Kasumi-1 (cell line): Measurements from ENCODE around the gene SPAG16.

Experiments used
- DNase-seq, 2 experiments: peaks; one replicate each; lab custom pipeline; 2025; lab: John Stamatoyannopoulos, UW

SPAG16 gene

DNA sequence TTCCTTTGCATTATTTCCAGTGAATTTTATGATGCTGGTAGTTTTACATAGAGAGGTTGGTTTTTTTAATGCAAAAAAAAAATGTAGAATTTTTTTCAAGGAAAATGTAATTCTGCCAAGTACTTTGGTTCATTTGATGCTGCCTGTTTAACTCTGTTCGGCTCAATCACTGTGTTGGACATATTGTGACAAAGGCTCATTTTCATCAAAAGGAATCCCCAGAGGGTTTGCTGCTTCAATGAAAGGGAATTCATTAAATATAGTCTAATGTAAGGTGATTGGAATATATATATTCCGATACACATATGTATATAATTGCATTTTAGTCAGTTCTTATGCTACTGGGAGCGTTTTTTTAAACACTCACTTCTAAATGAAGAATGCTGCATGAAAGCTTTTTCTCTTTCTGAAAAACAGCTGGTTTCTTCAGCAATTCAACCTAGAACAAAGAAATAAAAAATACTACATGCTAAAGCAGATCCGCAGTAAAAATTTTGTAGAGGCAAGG is 812.0 kb downstream of the SPAG16 start:
- DNase-seq = no peak

DNA sequence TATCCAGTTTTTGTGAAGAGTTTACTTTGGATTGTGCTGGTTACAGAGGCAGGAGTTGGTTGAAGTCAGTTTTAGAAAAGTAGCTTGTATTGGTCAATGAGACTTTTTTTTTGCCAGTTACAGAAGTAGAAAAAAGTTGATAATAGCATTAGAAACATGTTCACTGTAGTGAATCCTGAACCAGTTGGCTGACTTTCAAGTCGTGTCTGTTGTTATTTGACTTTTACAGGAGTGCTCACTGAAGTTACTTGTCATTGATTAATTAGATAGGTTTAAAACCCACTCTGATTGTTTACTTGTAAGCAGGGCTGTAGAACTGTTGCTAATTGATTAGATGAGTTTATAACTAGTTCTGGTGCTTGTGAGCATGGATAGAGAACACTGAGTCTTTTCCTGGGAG is 814.5 kb downstream of the SPAG16 start:
- no peak for DNase-seq

DNA sequence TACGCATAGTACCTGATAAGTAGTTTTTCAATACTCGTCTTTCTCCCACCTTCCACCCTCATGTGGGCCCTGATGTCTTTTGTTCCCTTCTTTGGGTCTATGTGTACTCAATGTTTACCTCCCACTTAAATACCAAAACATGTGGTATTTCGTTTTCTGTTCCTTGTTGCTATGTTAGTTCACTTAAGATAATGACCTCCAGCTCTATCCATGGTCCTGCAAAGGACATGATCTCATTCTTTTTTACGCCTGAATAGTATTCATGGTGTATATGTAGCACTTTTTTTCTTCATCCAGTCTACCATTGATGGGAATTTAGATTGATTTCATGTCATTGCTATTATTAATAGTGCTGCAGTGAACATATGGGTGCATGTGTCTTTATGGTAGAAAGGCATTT is 816.2 kb downstream of the SPAG16 start:
- no peak for DNase-seq

DNA sequence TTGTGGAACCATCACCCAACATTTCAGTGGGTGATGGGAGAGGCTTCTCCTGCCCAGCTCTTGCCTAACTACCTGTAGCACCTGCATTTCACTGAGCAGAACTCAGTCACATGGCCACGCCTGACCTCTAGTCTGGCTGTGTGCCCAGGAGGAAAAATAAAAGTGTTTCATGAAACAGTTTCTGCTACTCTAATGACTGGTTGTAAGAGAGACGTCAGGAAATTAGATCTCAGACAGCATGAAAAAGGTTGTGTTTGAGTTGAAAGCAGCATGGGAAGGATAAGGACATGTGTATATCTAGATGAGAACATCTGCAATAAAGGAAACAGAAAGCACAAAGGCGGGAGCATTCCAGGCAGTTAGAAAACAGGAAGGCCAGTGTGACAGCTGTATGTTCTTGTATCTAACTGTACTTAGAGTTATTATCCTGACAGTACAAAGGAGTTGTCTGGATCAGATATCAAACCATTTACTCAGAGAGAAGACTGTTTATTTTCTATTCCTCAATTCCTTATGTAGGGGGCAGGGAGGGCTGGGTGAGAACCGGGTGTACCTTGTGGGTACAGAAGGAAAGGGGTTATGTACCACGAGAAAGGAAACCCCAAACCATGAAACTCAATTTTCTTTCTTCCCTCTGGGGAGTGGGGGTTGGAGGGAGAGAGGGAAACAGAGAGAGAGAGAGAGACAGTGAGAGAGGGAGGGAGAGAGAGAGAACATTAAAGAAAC is 819.2 kb downstream of the SPAG16 start:
- peak; percentile 24 to 56 for DNase-seq

DNA sequence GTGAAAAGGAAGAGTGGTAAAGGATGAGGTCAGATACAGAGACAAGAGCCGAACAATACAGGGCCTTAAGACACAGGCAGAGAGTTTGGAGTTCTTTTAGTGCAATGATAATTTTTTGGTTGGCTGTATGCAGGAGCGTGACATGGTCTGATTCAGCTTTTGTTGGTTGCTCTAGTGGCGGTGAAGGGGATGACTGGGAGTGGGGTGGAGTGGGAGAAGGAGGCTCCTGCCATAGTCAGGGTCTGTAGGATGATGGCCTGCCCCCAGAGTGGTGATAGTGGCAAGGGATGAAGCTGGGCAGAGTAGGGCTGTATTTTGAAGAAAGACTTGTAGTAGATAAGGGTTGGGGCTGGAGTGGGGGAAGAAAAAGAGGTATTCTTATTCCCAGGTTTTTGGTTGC is 820.0 kb downstream of the SPAG16 start:
- no peak for DNase-seq

DNA sequence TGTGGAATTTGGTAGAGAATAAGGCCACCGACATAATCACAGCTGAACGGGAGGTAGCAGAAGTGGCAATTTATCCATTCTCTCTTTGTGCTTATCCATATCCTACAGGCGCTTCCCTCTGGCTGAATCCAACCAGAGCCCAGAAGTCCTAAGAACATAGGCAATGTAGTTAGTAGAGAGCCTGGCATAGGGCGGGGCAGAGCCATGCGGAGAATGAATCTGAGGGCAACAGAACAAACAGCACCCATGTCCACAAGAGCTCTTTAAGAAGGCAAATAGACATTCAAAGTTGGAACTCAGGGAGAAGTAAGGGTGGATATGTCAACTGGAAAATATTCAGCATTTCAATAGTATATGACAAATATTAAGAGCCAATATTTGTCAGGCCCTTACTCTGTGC is 820.7 kb downstream of the SPAG16 start:
- DNase-seq = no peak

DNA sequence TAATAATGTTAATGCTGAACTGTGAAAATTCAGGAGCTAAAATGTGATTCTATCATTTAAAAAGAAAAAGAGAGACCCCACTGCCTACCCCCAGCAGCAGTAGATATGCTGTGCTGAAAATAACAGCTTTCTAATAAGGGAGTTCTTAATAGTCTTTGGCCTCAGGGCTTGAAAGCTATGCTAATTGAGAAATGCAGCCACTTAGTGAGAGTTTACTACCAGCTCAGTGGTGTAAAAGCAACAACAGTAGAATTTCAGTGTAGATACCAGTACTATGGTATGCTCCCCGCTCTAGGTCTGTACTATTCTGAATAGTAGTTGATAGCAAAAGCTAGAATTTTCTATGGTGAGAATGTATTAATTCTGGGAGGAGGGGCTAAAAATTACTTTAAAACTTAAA is 823.5 kb downstream of the SPAG16 start:
- DNase-seq = no peak

DNA sequence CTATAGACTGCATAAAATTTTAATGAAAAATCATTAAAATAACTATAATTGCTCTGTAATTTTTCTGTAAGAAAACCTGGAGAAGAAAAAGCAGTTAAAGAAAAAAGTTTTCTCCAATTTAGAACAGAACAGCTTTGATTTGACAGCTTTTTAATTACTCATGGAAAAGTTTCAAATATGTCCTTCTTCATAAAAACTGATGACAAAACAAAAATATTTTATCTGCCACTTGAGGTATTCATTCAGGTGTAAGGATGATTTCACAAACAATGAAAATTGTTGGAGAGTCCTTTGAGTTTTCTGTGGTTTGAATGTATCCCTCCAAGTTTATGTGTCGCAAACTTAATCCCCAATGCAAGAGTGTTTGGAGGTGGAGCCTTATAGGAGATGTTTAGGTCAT is 824.3 kb downstream of the SPAG16 start:
- no peak for DNase-seq

DNA sequence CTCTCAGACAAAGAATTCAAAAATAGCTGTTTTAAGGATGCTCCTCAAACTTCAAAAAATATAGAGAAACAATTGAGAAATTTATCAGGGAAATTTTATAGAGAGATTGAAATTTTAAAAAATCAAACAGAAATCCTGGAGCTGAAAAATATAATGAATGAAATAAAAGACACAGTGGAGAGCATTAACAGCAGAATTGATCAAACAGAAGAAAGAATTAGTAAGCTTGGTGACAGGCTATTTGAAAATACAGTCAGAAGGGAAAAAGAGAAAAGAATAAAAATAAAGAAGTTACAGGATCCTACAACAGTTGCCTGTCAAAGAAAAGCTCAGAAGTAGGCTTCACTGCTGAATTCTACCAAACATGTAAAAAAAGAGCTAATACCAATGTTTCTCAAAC is 832.8 kb downstream of the SPAG16 start:
- no peak for DNase-seq

DNA sequence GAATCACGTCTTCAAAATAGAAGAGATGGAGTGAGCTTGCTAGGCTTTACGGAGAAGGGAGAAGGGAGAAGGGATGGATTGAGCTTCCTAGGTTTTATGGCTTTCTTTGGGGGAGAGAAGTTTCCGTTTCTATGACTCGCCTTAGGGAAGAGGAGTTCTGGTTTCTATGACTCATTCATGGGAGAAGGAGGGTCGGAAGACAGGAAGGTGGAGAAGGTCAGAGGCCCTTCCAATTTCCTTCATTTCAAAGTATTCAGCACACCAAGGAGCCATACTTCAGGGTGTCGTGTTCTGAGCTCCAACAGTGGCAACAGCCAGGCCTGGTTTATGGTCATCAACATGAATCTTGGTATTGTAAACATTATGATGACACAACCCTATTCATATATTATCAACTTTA is 841.9 kb downstream of the SPAG16 start:
- no peak for DNase-seq

DNA sequence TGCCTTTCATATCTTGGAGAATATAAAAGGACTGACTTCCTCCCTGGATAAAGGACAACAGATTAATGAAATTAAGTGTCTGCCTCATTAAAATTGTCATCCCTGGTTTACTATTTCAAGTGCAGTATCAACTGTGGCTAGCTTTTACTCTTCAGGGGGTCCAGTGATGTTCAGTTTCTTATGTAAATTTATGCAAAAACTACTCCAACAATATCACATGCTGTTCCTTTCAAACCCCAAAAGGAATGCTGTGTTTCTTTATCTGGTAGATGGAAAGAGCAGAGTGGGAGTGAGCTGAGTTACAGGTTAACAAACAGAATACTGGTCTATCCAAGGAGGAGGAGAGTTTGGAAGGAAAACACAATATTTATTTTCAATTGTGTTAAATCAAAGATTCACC is 842.9 kb downstream of the SPAG16 start:
- no peak for DNase-seq

DNA sequence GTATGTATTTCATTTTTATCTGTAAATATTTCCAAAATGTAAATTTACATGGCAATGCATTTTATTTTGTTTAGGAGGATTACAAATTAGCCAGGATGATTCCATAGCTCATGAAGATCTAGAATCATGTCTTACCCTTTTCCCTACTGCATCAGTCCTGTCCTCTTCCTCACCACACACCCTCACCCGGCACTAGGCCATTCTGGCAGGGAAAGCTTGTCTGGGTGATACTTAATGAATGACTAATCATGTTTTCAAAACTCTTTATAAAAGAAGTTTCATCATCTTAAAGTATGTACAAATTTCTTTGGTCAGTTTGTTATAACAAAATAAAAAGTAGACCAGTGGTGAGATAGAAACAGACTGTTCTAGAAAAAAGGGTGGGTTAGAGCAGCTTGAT is 843.3 kb downstream of the SPAG16 start:
- no peak for DNase-seq

DNA sequence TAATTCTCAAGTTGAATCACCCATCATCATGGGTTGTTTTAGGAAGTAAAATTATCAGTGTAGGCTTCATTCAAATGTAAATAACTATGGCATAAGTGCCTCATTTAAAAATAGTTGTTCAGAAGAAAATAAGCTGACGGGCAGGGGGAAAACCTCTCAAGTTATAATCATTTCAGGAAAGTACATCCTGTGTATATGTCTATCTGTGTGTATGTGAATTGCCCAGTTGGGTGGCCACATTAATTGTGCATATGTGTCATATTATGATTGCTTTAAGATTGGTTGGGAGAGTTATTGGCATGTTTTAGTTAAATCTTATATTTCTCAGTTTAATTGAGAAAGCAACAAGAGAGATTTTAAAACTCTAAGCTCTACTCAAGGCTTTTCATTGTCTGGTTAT is 843.8 kb downstream of the SPAG16 start:
- no peak for DNase-seq

DNA sequence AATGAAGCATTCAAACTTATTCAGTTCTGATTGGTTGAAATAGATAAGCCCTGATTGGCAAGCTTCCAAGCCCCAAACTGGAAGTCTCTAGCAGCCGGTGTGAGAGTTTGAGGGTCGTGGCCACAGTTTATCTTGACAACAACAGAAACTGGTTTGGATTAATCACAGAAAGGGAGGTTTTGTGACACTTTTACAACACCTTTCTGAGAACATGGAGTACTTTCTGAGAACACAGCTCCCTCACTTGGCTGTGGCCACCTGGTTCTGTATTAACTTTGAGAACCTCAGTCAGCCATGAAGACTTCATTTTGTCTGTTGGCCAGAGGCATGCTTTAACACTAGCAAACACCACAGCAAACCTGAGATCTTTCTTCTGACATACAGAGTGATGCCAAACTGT is 845.9 kb downstream of the SPAG16 start:
- no peak for DNase-seq

DNA sequence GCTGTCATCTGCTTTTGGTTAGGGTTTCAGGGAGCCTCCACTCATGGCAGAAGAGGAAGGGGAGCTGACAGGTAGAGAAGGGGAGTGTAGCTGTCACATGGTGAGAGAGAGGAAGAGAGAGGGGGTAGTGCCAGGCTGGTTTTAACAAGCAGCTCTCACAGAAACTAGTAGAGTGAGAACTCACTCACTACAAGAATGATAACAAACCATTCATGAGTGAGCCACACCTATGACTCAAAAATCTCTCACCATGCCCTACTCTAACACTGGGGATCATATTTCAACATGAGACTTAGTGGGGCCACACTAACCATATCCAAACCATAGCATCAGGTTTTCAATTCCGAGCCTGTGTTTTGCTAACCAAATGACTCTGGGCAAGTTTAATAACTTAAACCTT is 851.7 kb downstream of the SPAG16 start:
- DNase-seq = no peak

DNA sequence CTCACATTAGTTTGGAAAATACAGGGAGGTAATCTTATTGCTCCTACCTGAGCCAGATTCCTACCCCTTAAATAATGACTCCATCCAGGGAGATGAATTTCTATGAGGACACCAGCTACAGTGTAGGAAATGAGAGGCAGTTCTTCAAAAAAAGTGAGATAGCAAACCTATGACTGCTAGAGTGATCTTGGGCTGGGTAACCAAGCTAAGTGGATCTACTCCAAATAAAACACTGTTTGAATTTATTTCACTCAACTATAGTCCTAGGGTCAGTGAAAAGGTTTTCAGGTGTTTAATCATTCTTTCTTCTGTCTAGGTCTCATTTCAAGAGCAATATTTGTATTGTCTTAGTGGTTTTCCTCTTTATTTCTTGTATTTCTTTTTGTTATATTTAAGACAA is 854.5 kb downstream of the SPAG16 start:
- DNase-seq = no peak

DNA sequence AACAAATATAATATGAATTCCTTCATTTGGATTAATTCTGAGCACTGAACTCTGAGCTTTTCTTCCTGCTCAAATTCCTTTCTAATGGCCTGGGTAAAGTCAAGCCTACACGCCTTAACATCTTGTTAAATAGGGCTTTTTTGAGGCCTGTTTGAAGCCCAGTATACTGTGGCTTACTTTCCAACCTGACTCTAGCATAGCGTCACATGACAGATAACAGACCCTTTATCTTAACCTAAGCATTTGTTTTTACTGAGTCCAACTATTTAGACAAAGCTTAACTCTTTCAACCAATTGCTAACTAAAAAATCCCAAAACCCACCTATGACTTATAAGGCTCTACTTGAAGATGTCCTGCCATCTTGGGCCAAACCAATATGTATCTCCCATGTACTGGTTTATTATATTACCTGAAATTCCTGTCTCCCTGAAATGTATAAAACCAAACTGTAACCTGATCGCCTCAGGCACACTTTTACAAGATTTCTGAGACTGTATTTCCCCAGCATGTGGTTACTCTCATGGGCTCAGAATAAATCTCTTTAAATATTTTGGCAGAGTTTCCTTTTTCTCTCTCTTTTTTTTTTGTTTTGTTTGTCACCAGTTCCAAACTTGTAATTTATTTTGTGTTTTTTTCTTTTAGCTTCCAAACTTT is 855.5 kb downstream of the SPAG16 start:
- DNase-seq = no peak

DNA sequence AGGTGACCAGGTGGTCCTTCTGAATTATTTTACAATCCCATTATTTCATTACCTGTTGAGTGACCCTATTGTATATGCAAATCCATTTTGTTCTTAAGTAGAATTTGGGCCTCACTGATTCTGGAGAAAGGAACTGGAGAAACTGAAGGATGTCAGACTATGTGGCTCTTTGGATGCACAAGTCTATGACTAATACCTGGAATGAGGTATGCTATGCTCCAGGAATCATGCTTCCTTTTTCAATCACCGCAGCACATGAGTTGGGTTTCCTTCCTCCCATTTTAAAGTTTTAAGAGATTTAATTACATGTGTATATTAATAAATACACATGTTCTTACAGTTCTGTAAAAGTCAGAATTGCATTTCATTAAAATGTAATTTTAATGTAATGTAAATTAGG is 872.7 kb downstream of the SPAG16 start:
- DNase-seq = no peak

DNA sequence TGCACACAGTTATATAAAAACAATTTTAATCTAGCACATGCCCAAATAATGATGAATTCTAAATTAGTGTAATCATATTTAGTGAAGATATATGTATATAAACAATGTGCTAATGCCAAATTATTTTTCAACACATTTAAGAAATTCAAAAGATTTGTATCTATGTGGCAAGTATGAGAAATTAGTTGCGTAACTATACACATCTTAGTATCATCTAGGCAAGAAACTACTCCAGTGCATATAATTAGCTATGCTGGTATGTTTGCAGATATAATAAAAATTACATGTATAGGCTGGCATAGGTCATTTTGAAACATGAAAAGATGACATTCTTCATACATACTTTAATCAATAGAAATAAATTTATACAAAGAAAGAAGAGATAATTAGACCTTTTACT is 874.6 kb downstream of the SPAG16 start:
- no peak for DNase-seq

DNA sequence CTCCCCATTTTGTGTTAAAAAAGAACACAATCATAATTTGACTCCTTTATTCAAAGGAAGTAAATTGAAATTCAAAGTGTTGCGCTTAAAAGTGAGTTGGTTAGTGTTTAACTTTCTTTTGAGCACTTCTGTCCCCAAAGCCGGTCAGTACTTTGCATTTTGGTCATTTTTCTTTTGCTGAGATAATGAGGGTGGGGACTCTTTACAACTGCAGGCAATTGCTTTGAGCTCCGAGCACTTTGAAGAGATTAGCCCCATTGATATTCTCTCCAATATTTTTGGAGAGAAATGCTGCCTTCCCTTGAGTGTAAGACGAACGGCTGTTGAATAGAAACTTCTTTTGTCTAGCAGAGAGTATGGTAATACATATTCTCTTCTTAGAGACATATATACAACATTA is 885.0 kb downstream of the SPAG16 start:
- no peak for DNase-seq

DNA sequence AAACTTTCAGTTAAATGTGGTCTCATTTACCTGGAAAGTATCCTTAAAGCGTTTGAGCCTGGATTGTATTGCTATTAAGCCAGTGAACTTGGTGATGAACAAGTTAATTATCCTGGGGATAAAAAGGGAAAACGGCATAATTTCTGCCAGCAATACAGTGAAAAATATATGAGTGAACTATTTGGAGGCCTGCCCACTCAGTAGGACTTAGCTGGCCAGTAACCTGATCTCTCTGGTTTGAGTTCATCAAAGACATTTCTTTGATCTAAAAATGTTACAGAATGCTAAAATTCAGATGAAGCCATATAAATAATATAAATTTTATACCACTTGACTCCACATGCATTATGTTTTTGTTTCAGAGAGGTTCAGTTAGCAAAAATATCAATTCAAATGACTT is 885.5 kb downstream of the SPAG16 start:
- DNase-seq = no peak

DNA sequence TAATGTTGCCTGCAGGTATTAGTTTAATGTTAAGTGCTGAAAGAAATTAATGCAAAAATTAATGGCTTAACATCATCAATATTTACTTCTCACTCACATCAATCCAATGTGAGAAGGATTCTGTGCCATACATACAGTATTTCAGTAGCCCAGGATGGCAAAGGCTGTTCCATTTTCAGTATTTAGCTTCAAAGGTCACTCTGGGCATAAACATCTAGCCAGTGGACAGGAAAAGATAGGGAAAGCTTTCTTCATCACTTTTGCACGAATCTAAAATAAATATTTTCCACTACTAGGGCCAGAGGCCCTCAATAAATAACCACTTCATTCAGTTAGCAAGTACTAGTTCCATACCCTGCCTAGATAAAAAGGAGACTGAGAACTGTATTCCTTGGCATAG is 890.3 kb downstream of the SPAG16 start:
- no peak for DNase-seq

DNA sequence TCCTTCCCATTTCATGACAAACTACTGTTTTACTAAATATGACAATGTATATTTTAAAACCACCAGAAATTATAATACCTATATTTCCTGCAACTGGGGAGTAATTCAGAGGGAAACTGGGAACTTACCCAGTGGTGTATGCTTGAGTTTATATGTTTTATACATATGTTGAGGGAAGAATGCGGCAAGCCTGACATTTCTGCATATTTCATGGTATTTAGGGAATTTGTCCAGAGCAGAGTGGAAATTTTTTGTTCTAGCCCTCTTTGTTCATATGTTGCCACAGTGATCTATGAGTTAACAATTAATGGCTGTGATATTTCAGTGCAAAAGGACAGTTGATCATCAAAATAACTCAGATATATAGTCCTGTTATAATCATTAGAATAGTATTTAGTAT is 895.8 kb downstream of the SPAG16 start:
- no peak for DNase-seq

DNA sequence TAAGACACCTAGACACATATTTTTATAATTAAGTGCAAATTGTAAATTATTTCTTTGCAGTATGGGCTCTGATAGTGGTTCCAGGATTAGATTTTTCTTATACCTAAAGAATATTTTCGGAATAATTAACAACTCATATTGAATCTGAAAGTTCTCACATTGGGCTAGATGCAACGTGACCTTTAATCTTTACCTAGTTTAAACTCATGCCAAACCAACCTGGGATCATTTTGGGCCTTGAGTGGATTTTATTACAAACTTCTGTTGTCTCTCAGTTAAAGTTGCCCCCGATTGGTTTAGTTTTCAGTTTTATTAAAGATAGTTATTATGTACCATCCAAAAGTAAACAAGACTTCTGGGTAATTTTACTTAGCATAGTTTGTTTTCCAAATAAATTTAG is 896.4 kb downstream of the SPAG16 start:
- DNase-seq = no peak
